T-helper 1 cell treated with Interleukin-12 subunit alpha and Interleukin-12 subunit beta and Interleukin-4 antibody, amounts not matched to agents 30 μg/mL and 1 μg/mL, for 36 hours (primary cell): ENCODE results near the gene KLB.

Experiments
- H3K27ac Mint-ChIP-seq: one replicate; pipeline ENCODE4 v1.8.0; 2021; ENCODE audit warnings: mild to moderate bottlenecking, mixed read lengths
- H3K27me3 Mint-ChIP-seq: one replicate; pipeline ENCODE4 v1.8.0; 2021; ENCODE audit warnings: low read depth, mixed read lengths
- H3K36me3 Mint-ChIP-seq: one replicate; pipeline ENCODE4 v1.8.0; 2021; ENCODE audit warnings: low read depth, mixed read lengths
- H3K4me1 Mint-ChIP-seq: one replicate; pipeline ENCODE4 v1.8.0; 2021; ENCODE audit warnings: low read depth, mixed read lengths
- H3K4me3 Mint-ChIP-seq: one replicate; pipeline ENCODE4 v1.8.0; 2021; ENCODE audit warnings: mild to moderate bottlenecking, moderate library complexity, mixed read lengths
- H3K9me3 Mint-ChIP-seq: one replicate; pipeline ENCODE4 v1.8.0; 2021; ENCODE audit warnings: mixed read lengths

Gene KLB

GRCh38 chr4:39497909-39498726, 91.4 kb downstream of the KLB start:
- Mint-ChIP-seq H3K27ac (no peak overlapping the region), H3K4me3 (no peak overlapping the region), H3K27me3 (no peaks in the 10 kb centered on the region), H3K9me3 (no peaks in the 10 kb centered on the region), H3K4me1 (no peaks in the 10 kb centered on the region), H3K36me3 (peaks cover 5% of the 10 kb centered on the region)

- Mint-ChIP-seq H3K36me3 (peaks cover 11% of the 10 kb centered on the region), H3K27ac (no peak overlapping the region), H3K4me3 (no peak overlapping the region), H3K4me1 (no peaks in the 10 kb centered on the region), H3K9me3 (no peaks in the 10 kb centered on the region), H3K27me3 (no peaks in the 10 kb centered on the region)
These were observed 91.9 kb downstream of the KLB start for GRCh38 chr4:39498727-39499020.
